Psoas muscle (tissue), 8 donors: ENCODE data around the gene SRPK3. TPM values are rescaled to one million over a fixed set of nuclear protein-coding genes. Genes with fewer than 3 reads are reported as not detected.
A peak's percentile ranks its signal among the peaks of the same experiment; 100 is the strongest.

Experiments used
- ATAC-seq, 4 donors: fragments of 200-7000 bp; cut with Tn5 transposase; one replicate each; pipeline ENCODE4 v1.9.1; 2020; ENCODE audit warnings: moderate library complexity in 3 of 4, mild to moderate bottlenecking in 2 of 4
- DNase-seq, 2 donors: peaks; one replicate each; pipeline ENCODE4 v3.0.0-alpha.2; 2020
- H3K27ac ChIP-seq: fragments of 200-600 bp; one replicate; pipeline ENCODE4 v1.8.0; 2022
- H3K27me3 ChIP-seq, 3 donors: fragments of 200-600 bp in 1 of 3; one replicate each; pipeline versions ENCODE4 v1.6.1 to v1.8.0; 2013 to 2022; ENCODE audit warnings: low read length in 2 of 3, mild to moderate bottlenecking in 2 of 3, moderate library complexity in 1 of 3; ENCODE audit not compliant: insufficient read depth in 3 of 3
- H3K36me3 ChIP-seq, 2 donors: fragments of 200-600 bp in 1 of 2; one replicate each; pipeline versions ENCODE4 v1.6.1 to v1.8.0; 2013 to 2022; ENCODE audit warnings: low read depth in 1 of 2, mild to moderate bottlenecking in 1 of 2, moderate library complexity in 1 of 2; ENCODE audit not compliant: insufficient read depth in 1 of 2
- H3K4me1 ChIP-seq: fragments of 200-600 bp; one replicate; pipeline ENCODE4 v1.8.0; 2022
- H3K4me3 ChIP-seq: fragments of 200-600 bp; one replicate; pipeline ENCODE4 v1.8.0; 2022; ENCODE audit warnings: mild to moderate bottlenecking
- H3K9me3 ChIP-seq: fragments of 200-600 bp; one replicate; pipeline ENCODE4 v1.8.0; 2022
- WGBS, 3 donors: extraction: QIAGEN DNeasy Blood & Tissue Kit; methylation state at CpG; one replicate each; pipeline versions ENCODE4 v1.1.6 to v1.1.7; 2013; 5-methylcytosine and 5-hydroxymethylcytosine counted together
- intact Hi-C, 2 donors: fragments of 100-400 bp; cut with DNase I; formaldehyde crosslinking; loops; one replicate each; pipeline versions ENCODE4 v1.11.0 to v1.14.2; 2022
- polyA plus RNA-seq, 3 donors: library from polyadenylated mRNA; stranded (reverse); fragments of 200-250 nt; gene quantifications; one replicate each; pipeline ENCODE4 v1.2.3, GENCODE V29; 2013
- total RNA-seq, 4 donors: library from RNA; stranded (reverse); fragmentation: NEBNext Ultra II Directional in 2 of 4; extraction: Animal tissue kit (Norgen Biotek cat#: 25700) in 2 of 4; gene quantifications; one replicate each; pipeline versions ENCODE4 v1.2.1 to v1.2.4, GENCODE V29; 2021 to 2023
- TF ChIP-seq, protein P1 (sequence below): fragments of 200-600 bp; IDR thresholded peaks from one replicate; pipeline ENCODE4 v1.8.0; 2022; ENCODE audit warnings: antibody characterized with exemption
- donor health status: healthy with polysubstance abuse.
- donor health status: DM: no; HTN: no; CAD: no; lungs with moderate emphysema.
- donor health status: Bipolar disorder and iron deficiency.
- donor health status: healthy.
- donor health status: DM: yes; HTN: yes; CAD: no.
- donor health status: DM: no; HTN: no; CAD: no.
- donor health status: DM: no; HTN: no; CAD: no.
- donor health status: DM: yes; HTN: yes; CAD: no.

SRPK3 gene
- total and polyA plus RNA-seq, 7 donors = 14.5 to 140 (median 43.7) TPM

GRCh38 chrX:153828723-153829548 is 48.1 kb downstream of the SRPK3 start:
- H3K4me1 ChIP-seq = no peaks in the 10 kb centered on the region
- no peaks in the 10 kb centered on the region for H3K36me3 ChIP-seq
- H3K9me3 ChIP-seq = no peaks in the 10 kb centered on the region
- H3K27me3 ChIP-seq = peaks cover 0 to 64% (median 2%) of the 10 kb centered on the region in 3 donors
- no peak overlapping the region for H3K27ac ChIP-seq
- intact Hi-C loops = no loop called here
- peak in 1 of 2 donors; percentile 11 for DNase-seq
- 5 to 18% (median 14%) methylated on average over 19 to 49 of the region's 50 CpGs for WGBS, 3 donors
- peak in 1 of 4 donors; percentile 11 for ATAC-seq
- peak overlapping the region; percentile 58 for H3K4me3 ChIP-seq
- TF ChIP-seq, protein P1, sequence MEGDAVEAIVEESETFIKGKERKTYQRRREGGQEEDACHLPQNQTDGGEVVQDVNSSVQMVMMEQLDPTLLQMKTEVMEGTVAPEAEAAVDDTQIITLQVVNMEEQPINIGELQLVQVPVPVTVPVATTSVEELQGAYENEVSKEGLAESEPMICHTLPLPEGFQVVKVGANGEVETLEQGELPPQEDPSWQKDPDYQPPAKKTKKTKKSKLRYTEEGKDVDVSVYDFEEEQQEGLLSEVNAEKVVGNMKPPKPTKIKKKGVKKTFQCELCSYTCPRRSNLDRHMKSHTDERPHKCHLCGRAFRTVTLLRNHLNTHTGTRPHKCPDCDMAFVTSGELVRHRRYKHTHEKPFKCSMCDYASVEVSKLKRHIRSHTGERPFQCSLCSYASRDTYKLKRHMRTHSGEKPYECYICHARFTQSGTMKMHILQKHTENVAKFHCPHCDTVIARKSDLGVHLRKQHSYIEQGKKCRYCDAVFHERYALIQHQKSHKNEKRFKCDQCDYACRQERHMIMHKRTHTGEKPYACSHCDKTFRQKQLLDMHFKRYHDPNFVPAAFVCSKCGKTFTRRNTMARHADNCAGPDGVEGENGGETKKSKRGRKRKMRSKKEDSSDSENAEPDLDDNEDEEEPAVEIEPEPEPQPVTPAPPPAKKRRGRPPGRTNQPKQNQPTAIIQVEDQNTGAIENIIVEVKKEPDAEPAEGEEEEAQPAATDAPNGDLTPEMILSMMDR = no peak

DNA sequence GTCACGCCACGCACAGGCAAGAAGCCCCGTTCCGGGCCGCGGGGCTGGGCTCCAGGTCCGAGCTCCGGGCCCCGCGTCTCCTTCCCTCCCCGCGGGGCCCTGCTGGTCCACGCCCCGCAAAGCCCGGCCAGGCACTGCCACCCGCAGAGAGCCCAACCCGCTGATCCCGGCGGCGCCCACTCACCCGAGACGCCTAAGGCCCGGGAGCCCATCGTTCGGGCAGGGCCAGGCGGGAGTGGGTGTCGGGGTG is 48.6 kb downstream of the SRPK3 start:
- Histone ChIP-seq H3K27me3 (peaks cover 0 to 61% (median 2%) of the 10 kb centered on the region in 3 donors), H3K4me3 (peak overlapping the region; percentile 58), H3K27ac (no peak overlapping the region), H3K9me3 (no peaks in the 10 kb centered on the region), H3K36me3 (no peaks in the 10 kb centered on the region), H3K4me1 (no peaks in the 10 kb centered on the region)
- DNase-seq (no peak), ATAC-seq (peak in 2 of 4 donors; percentile 10 to 13)
- intact Hi-C loops = no loop called here
- TF ChIP-seq, protein P1 = no peak
- 0 to 25% (median 1%) methylated on average over 4 to 25 of the region's 27 CpGs for WGBS, 3 donors

- H3K4me1 ChIP-seq = no peaks in the 10 kb centered on the region
- H3K36me3 ChIP-seq = no peaks in the 10 kb centered on the region
- intact Hi-C loops = no loop called here
- TF ChIP-seq, protein P1 = no peak
- 1 to 17% (median 2%) methylated on average over 33 to 78 of the region's 97 CpGs for WGBS, 3 donors
- no peaks in the 10 kb centered on the region for H3K9me3 ChIP-seq
- H3K27ac ChIP-seq = no peak within 1 kb of the TSS
- H3K27me3 ChIP-seq = peaks cover 0 to 61% (median 2%) of the 10 kb centered on the region in 3 donors
- ATAC-seq = peak in 1 of 4 donors; percentile 16
- H3K4me3 ChIP-seq = peak within 1 kb of the TSS; percentile 58
- DNase-seq = no peak
These were observed 49.2 kb downstream of the SRPK3 start, which contains the start of gene PDZD4 for GRCh38 chrX:153829799-153830639. TSS of gene PDZD4 (minus strand) at chrX:153830544. CDS start at chrX:153830298, 246 bp downstream.

DNA sequence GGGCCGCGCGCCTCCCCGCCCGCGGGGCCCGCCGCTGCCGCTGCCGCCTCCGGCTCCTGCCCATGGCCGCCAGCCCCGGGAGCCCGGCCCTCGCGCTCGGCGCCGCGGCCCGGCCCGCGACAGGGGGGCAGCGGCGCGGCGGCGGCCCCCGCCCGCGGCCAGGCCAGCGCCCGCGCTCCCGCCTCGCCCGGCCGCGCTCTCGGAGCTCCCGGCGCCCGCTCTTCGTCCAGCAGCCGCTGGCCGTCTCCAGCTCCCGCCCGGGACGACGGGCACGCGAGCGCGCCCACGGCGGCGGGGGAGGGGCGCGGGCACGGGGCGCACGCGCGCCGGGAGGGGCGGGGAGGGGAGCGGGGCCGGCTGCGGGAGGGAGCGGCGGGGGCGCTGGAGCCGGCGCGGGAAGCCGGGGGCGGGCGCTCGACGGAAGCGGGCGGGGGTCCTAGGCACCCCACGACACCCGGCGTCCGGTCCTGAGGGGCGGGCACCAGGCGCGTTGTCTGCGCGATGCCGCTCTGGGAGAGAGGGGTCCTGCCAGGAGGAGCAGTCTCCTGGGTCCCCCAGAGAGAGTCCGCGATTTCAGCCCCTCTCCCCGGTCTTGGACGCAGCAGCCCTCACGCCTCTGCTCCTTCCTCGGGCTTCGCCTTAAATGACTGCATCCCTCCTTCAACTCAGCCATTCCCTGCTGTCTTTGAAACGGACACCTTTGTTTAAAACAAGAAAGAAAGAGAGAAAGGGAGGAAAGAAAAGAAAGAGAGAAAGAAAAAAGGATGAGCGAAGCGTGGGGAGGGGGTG is 50.0 kb downstream of the SRPK3 start:
- Histone ChIP-seq H3K4me1 (no peaks in the 10 kb centered on the region), H3K27me3 (peaks cover 0 to 55% (median 2%) of the 10 kb centered on the region in 3 donors), H3K4me3 (no peak overlapping the region), H3K9me3 (no peaks in the 10 kb centered on the region), H3K36me3 (no peaks in the 10 kb centered on the region), H3K27ac (no peak overlapping the region)
- no peak for DNase-seq
- no peak for ATAC-seq
- intact Hi-C loops = no loop called here
- TF ChIP-seq, protein P1 = no peak
- 6 to 31% (median 18%) methylated on average over 16 to 54 of the region's 102 CpGs for WGBS, 3 donors
